SU-DHL-6 (cell line): ENCODE results near the gene SLC45A1.

Source experiments
- H2AFZ ChIP-seq: fragments of 200-600 bp; sonication (generic); 2 replicates; pipeline ENCODE4 v1.6.1; 2014; ENCODE audit warnings: low read depth, mild to moderate bottlenecking, moderate library complexity, mixed read lengths, antibody characterized with exemption, low read length; ENCODE audit not compliant: severe bottlenecking
- H3F3A ChIP-seq: fragments of 200-600 bp; shearing (Covaris generic); 2 replicates; pipeline ENCODE4 v1.6.0; 2016; ENCODE audit warnings: antibody characterized with exemption, mild to moderate bottlenecking; ENCODE audit not compliant: insufficient read depth
- H3K27ac ChIP-seq: fragments of 200-600 bp; sonication (generic); 2 replicates; pipeline ENCODE4 v1.5.1; 2016; ENCODE audit warnings: low read depth, mild to moderate bottlenecking, low read length, moderate library complexity, mixed read lengths
- H3K27me3 ChIP-seq: fragments of 200-600 bp; sonication (generic), shearing (Covaris generic); 2 replicates; pipeline ENCODE4 v1.6.0; 2014; ENCODE audit warnings: mild to moderate bottlenecking, low read length
- H3K36me3 ChIP-seq: fragments of 200-600 bp; sonication (generic); 2 replicates; pipeline ENCODE4 v1.6.1; 2014; ENCODE audit warnings: mild to moderate bottlenecking, low read length, mixed read lengths
- H3K4me2 ChIP-seq: fragments of 300-600, 200-600 bp; shearing (Covaris generic), sonication (generic); 2 replicates; pipeline ENCODE4 v1.6.0; 2014; ENCODE audit warnings: low read length, low read depth, mild to moderate bottlenecking; ENCODE audit not compliant: poor library complexity, severe bottlenecking
- H3K4me3 ChIP-seq: fragments of 200-600 bp; sonication (generic); 2 replicates; pipeline ENCODE4 v1.5.1; 2014; ENCODE audit warnings: antibody characterized with exemption, low read length, mild to moderate bottlenecking, mixed read lengths; ENCODE audit not compliant: insufficient read depth, poor library complexity, severe bottlenecking
- H3K79me2 ChIP-seq: fragments of 200-600 bp; sonication (generic); 2 replicates; pipeline ENCODE4 v1.6.1; 2014; ENCODE audit warnings: mild to moderate bottlenecking, low read length, moderate library complexity; ENCODE audit not compliant: insufficient read depth
- H3K9ac ChIP-seq: fragments of 200-600 bp; sonication (generic); 2 replicates; pipeline ENCODE4 v1.7.0; 2014; ENCODE audit warnings: mild to moderate bottlenecking, low read length
- H3K9me2 ChIP-seq: fragments of 200-600 bp; sonication (generic); replicated peaks from 2 replicates; pipeline ENCODE4 v1.6.1; 2014; ENCODE audit warnings: low read length; ENCODE audit not compliant: insufficient read depth
- H3K9me3 ChIP-seq: fragments of 200-600 bp; sonication (generic); 2 replicates; pipeline ENCODE4 v1.6.1; 2014; ENCODE audit warnings: low read length, mixed read lengths; ENCODE audit not compliant: insufficient read depth
- H4K20me1 ChIP-seq: fragments of 200-600 bp; sonication (generic); 2 replicates; pipeline ENCODE4 v1.6.1; 2014; ENCODE audit warnings: low read depth, mild to moderate bottlenecking, antibody characterized with exemption, low read length, moderate library complexity, mixed read lengths
- CTCF ChIP-seq: fragments of 200-600 bp; sonication (generic); IDR thresholded peaks from one replicate; pipeline ENCODE4 v1.5.1; 2017; ENCODE audit warnings: antibody characterized with exemption, mild to moderate bottlenecking, low read length, moderate library complexity; ENCODE audit not compliant: insufficient read depth, poor library complexity, severe bottlenecking
- EZH2phosphoT487 ChIP-seq: fragments of 200-600 bp; sonication (generic), shearing (Covaris generic); conservative IDR thresholded peaks from 2 replicates; pipeline ENCODE4 v1.6.1; 2018; ENCODE audit warnings: mild to moderate bottlenecking, antibody characterized with exemption, low read length, moderate library complexity, mixed read lengths

The SLC45A1 gene

GRCh38 chr1:8382608-8383505, 64.9 kb downstream of the SLC45A1 start:
- Histone ChIP-seq H4K20me1 (peaks cover 39% of the 10 kb centered on the region; the same call in 1 of the 2 replicates), H3K27ac (no peak overlapping the region), H3F3A (peaks cover 9% of the 10 kb centered on the region; the same call in 1 of the 2 replicates), H3K9me2 (no peaks in the 10 kb centered on the region), H3K4me2 (no peak overlapping the region), H3K36me3 (peaks cover 6% of the 10 kb centered on the region), H3K79me2 (peaks cover 95% of the 10 kb centered on the region), H2AFZ (no peak overlapping the region), H3K27me3 (no peaks in the 10 kb centered on the region), H3K4me3 (no peak overlapping the region), H3K9me3 (no peaks in the 10 kb centered on the region), H3K9ac (no peak overlapping the region)
- TF ChIP-seq EZH2phosphoT487 (no peak), CTCF (no peak)

- Histone ChIP-seq H3K36me3 (peaks cover 6% of the 10 kb centered on the region), H2AFZ (no peak overlapping the region), H3K27me3 (no peaks in the 10 kb centered on the region), H3K79me2 (peaks cover 94% of the 10 kb centered on the region), H3K4me3 (no peak overlapping the region), H4K20me1 (peaks cover 40% of the 10 kb centered on the region; the same call in 1 of the 2 replicates), H3K9me2 (no peaks in the 10 kb centered on the region), H3K9me3 (no peaks in the 10 kb centered on the region), H3K9ac (no peak overlapping the region), H3K27ac (no peak overlapping the region), H3K4me2 (no peak overlapping the region), H3F3A (peaks cover 5% of the 10 kb centered on the region; the same call in 1 of the 2 replicates)
- TF ChIP-seq CTCF (no peak), EZH2phosphoT487 (no peak)
These were observed 66.2 kb downstream of the SLC45A1 start for GRCh38 chr1:8384088-8384487.

GRCh38 chr1:8384577-8384976, 66.7 kb downstream of the SLC45A1 start:
- H3K36me3 ChIP-seq = peaks cover 6% of the 10 kb centered on the region
- peaks cover 5% of the 10 kb centered on the region; the same call in 1 of the 2 replicates for H3F3A ChIP-seq
- no peak for TF ChIP-seq EZH2phosphoT487
- no peak for TF ChIP-seq CTCF
- H3K27me3 ChIP-seq = no peaks in the 10 kb centered on the region
- H3K4me3 ChIP-seq = no peak overlapping the region
- H3K27ac ChIP-seq = no peak overlapping the region
- peaks cover 39% of the 10 kb centered on the region; the same call in 1 of the 2 replicates for H4K20me1 ChIP-seq
- H3K9me2 ChIP-seq = no peaks in the 10 kb centered on the region
- H2AFZ ChIP-seq = no peak overlapping the region
- H3K9ac ChIP-seq = no peak overlapping the region
- peaks cover 94% of the 10 kb centered on the region for H3K79me2 ChIP-seq
- H3K9me3 ChIP-seq = no peaks in the 10 kb centered on the region
- no peak overlapping the region for H3K4me2 ChIP-seq
